Measurements from ENCODE around the gene FOXRED1. TPM values are rescaled to one million over a fixed set of nuclear protein-coding genes. Genes with fewer than 3 reads are reported as not detected.

The FOXRED1 gene
- total RNA-seq, 1 experiment from 2014 or later: 67.5 TPM

- Histone ChIP-seq H4K5ac (ENCODE audit: insufficient read length, low read depth, low read length) (no peak overlapping the region), H3K9me3 (ENCODE audit: control insufficient read depth, low read depth, low read length) (no peaks in the 10 kb centered on the region), H4K8ac (replicated peaks; ENCODE audit: insufficient read length, low read depth, low read length) (no peak overlapping the region), H2BK20ac (ENCODE audit: low read depth, low read length, poor library complexity, severe bottlenecking) (no peak overlapping the region), H4K20me1 (ENCODE audit: control insufficient read depth, insufficient read depth, insufficient read length) (no peaks in the 10 kb centered on the region), H2BK15ac (ENCODE audit: low read depth, low read length) (no peak overlapping the region), H3K23ac (ENCODE audit: insufficient read length, low read depth, low read length) (no peak overlapping the region), H3K18ac (ENCODE audit: insufficient read length, low read depth, low read length) (no peak overlapping the region), H3K4ac (ENCODE audit: low read depth, low read length) (no peak overlapping the region), H3K23me2 (ENCODE audit: insufficient read length, low read depth, low read length, poor library complexity, severe bottlenecking) (no peaks in the 10 kb centered on the region), H2AK5ac (ENCODE audit: insufficient read length, low read length) (no peak overlapping the region), H3K4me2 (ENCODE audit: insufficient read depth, insufficient read length, low read length) (no peak overlapping the region), H3K27ac (ENCODE audit: insufficient read length, low read depth, low read length) (no peak overlapping the region), H3K14ac (ENCODE audit: insufficient read depth, low read length) (no peak overlapping the region), H3T11ph (ENCODE audit: low read length) (no peak overlapping the region), H2BK120ac (ENCODE audit: low read depth, low read length, poor library complexity, severe bottlenecking) (no peak overlapping the region), H3K79me2 (ENCODE audit: insufficient read depth, low read length) (no peaks in the 10 kb centered on the region), H2AFZ (ENCODE audit: low read length) (no peak overlapping the region), H4K91ac (ENCODE audit: insufficient read length, low read depth, low read length) (no peak overlapping the region), H3K9ac (ENCODE audit: extremely low read depth, insufficient read length, low read length) (no peak overlapping the region), H2BK12ac (ENCODE audit: insufficient read length, low read depth, low read length) (no peak overlapping the region), H3K27me3 (ENCODE audit: insufficient read depth, low read length) (no peaks in the 10 kb centered on the region; the same call in 1 of the 2 replicates), H2BK5ac (ENCODE audit: insufficient read length, low read length) (no peak overlapping the region), H3K56ac (ENCODE audit: insufficient read length, low read depth, low read length) (no peak overlapping the region), H3K79me1 (ENCODE audit: insufficient read depth, low read depth, low read length, poor library complexity, severe bottlenecking) (no peaks in the 10 kb centered on the region), H3K4me1 (ENCODE audit: insufficient read depth, low read length) (no peaks in the 10 kb centered on the region)
- TF ChIP-seq CTCF (conservative IDR thresholded peaks at IDR 0.05): no peak
- Mint-ChIP-seq H3K4me3 (no peak overlapping the region), H3K4me1 (no peaks in the 10 kb centered on the region), H3K9me3 (no peaks in the 10 kb centered on the region), H3K27ac (no peak overlapping the region), H3K36me3 (ENCODE audit: insufficient read depth in 1 of 3, low read depth in 3 of 3) (peaks cover 7 to 59% (median 41%) of the 10 kb centered on the region in 3 experiments; a peak in 5 of 7 replicates), H3K27me3 (ENCODE audit: low read depth) (no peaks in the 10 kb centered on the region)
- WGBS (ENCODE audit: extremely low coverage, insufficient read length, low lambda C conversion rate): no CpG with 5 or more reads among the region's 4 CpGs
- DNase-seq: no peak
Observed at GRCh38 chr11:126256216-126256615, 12.7 kb upstream of the FOXRED1 start.
